ENCODE measurements around the gene SLC35F5. TPM values are rescaled to one million over a fixed set of nuclear protein-coding genes. Genes with fewer than 3 reads are reported as not detected.

SLC35F5 gene
- total RNA-seq, 1 donor = 164 TPM

DNA sequence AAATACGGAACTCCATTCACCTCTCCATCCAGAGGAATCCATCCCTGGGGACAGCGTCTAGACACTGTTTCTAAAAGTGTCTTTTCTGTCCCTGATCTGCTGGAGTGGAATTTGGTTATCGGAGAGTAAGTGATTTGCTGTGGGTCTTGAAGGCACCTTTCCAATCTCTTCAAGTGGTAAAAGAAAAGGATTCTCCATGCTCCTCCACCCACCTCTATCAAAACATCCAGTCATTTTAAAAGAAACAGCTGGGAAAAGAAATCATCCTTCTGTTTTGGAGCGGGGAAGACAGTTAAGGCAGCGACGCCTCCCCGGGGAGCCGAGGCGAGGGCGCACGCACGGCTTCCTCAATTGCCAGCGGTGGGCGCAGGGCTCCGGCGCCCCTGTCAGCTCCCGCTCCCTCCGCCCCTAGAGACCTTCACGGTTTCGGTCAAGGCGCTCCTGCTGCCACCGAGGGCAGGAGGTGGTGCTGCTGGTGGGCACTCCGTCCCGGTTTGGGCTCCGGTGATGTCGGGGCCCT lies 547 bp downstream of the SLC35F5 start:
- DNase-seq (ENCODE audit: low read depth) = peak; percentile 33

DNA sequence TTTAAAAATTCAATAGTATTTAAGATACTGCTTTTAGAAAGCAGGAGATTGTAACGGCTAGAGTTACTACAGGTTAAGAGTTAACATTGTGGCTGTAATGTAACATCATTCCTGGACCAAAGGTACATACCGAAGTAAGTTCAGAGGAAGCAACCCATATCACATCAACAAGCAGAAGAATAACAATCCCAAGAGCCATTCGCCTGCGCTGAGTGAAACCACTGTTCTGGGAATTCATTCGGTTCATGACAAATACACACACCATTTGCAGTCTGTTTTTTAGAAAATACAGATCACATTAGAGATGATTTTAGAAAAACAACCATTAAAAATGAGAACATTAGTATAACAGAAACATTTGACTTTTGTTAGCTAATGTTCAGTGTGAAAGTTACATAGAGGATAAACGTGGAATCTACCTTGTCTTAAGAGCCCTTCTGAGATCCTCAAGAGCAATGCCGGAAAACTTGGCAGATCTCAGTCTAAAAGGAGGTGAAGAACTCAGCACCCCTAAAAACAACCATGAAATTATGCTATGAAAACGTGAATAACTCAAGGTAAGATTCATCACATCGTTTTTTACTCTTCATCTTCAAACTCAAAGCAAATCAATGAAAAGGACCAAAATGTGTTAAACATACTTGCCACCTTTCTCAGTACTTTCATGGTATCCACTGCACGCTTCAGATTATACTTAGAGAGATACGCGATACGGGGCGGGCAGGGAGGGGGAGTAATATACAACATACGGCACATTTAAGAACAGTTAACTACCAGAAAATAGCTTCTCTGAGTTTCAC lies 1.2 kb downstream of the SLC35F5 start:
- peak; percentile 33 for DNase-seq (ENCODE audit: low read depth)
- TF ChIP-seq, protein P1, sequence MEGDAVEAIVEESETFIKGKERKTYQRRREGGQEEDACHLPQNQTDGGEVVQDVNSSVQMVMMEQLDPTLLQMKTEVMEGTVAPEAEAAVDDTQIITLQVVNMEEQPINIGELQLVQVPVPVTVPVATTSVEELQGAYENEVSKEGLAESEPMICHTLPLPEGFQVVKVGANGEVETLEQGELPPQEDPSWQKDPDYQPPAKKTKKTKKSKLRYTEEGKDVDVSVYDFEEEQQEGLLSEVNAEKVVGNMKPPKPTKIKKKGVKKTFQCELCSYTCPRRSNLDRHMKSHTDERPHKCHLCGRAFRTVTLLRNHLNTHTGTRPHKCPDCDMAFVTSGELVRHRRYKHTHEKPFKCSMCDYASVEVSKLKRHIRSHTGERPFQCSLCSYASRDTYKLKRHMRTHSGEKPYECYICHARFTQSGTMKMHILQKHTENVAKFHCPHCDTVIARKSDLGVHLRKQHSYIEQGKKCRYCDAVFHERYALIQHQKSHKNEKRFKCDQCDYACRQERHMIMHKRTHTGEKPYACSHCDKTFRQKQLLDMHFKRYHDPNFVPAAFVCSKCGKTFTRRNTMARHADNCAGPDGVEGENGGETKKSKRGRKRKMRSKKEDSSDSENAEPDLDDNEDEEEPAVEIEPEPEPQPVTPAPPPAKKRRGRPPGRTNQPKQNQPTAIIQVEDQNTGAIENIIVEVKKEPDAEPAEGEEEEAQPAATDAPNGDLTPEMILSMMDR (IDR thresholded peaks at IDR 0.05; ENCODE audit: insufficient read depth, low read length) = no peak

More for the DNA sequence above, 547 bp downstream of the SLC35F5 start:
- TF ChIP-seq, protein P1 (IDR thresholded peaks at IDR 0.05; ENCODE audit: insufficient read depth, low read length) = no peak
- H3K4me3 ChIP-seq (ENCODE audit: low read depth, low read length) = peak overlapping the region; percentile 94

DNA sequence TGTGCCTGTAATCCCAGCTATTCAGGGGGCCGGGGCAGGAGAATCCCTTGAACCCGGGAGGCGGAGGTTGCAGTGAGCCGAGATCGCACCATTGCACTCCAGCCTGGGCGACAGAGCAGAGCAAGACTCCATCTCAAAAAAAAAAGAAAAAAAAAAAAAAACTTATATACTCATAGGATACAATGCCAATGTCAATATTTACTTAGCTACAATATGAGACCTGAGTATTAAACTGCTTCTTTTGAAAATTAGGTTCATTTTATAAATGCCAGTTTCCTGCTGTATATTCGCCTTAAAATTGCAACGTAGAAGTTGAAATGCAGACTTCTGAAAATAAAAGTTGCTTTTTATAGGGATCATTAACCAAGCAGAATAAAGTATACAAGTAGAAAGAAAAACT lies 2.3 kb downstream of the SLC35F5 start:
- TF ChIP-seq, protein P1 (IDR thresholded peaks at IDR 0.05; ENCODE audit: insufficient read depth, low read length) = no peak
- H3K4me3 ChIP-seq (ENCODE audit: low read depth, low read length) = peak overlapping the region; percentile 94
- no peak for DNase-seq (ENCODE audit: low read depth)

More for the DNA sequence above, 1.2 kb downstream of the SLC35F5 start:
- H3K4me3 ChIP-seq (ENCODE audit: low read depth, low read length) = peak overlapping the region; percentile 94

DNA sequence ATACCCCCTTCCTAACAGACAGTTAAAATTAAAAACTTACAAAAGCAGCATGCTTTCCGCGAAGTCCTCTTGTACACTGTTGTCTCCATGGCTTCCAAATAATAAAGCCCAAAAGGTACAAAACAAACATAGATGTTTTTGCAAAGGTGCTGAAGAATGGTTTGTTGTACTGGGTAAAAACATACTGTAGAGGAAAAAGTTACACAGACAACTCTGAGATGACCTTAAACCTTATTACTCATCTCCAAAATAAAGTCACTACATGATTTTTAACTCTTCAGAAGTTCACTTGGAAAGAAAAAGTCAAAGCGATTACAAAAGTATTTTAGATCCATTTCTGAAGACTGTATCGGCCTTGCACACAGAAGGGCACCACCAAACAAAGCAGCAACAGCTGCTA lies 6.1 kb downstream of the SLC35F5 start:
- no peak overlapping the region for H3K4me3 ChIP-seq (ENCODE audit: low read depth, low read length)
- no peak for DNase-seq (ENCODE audit: low read depth)
- TF ChIP-seq, protein P1 (IDR thresholded peaks at IDR 0.05; ENCODE audit: insufficient read depth, low read length) = no peak

DNA sequence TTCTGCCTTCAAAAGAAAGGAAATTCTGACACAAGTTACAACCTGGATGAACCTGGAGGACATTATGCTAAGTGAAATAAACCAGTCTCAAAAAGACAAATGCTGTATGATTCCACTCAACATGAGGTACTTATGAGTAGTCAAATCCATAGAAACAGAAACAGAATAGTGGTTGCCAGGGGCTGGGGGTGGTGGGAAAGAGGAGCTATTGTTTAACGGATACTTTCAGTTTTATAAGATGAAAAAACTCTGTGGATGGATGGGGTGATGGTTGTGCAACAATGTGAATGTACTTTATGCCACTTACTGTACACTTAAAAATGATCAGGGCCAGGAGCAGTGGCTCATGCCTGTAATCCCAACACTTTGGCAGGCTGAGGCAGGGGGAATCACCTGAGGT lies 15.4 kb downstream of the SLC35F5 start:
- H3K4me3 ChIP-seq (ENCODE audit: low read depth, low read length) = no peak overlapping the region
- DNase-seq (ENCODE audit: low read depth) = no peak
- TF ChIP-seq, protein P1 (IDR thresholded peaks at IDR 0.05; ENCODE audit: insufficient read depth, low read length) = no peak

DNA sequence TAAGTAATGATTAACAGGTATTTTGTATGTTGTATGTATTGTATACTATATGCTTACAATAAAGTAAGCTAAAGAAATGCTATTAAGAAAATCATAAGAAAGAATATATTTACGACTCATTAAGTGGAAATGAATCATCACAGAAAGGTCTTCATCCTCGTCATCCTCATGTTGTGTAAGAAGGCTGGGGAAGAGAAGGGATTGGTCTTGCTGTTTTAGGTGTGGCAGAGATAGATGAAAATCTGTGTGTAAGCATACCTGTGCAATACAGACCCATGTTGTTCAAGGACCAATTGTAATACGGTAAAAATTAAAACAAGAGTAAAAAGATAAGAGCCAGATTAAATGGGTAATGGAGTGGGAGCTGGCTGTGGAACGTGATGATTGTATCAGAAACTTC lies 16.6 kb downstream of the SLC35F5 start:
- no peak overlapping the region for H3K4me3 ChIP-seq (ENCODE audit: low read depth, low read length)
- TF ChIP-seq, protein P1 (IDR thresholded peaks at IDR 0.05; ENCODE audit: insufficient read depth, low read length) = no peak
- DNase-seq (ENCODE audit: low read depth) = no peak

Measured in fibroblast of the aortic adventitia (primary cell).